ENCODE measurements around the gene NLK.
"Not testable (repeated sequence)": the region's sequence is repeated elsewhere in the genome, so short reads cannot be mapped to it uniquely, and the experiment has no call there.

NLK gene

DNA sequence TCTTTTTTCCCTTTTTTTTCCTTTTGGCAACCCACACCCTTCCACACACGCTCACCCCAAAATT is at the start of gene NLK:
TSS of gene NLK (plus strand) at position 21 of the 64 bp plus-strand sequence. CDS start 197 bp downstream, outside the sequence.
- H3K27ac ChIP-seq = peak within 1 kb of the TSS; percentile 57
- no peak for DNase-seq (ENCODE audit: low read depth, low spot score)

DNA sequence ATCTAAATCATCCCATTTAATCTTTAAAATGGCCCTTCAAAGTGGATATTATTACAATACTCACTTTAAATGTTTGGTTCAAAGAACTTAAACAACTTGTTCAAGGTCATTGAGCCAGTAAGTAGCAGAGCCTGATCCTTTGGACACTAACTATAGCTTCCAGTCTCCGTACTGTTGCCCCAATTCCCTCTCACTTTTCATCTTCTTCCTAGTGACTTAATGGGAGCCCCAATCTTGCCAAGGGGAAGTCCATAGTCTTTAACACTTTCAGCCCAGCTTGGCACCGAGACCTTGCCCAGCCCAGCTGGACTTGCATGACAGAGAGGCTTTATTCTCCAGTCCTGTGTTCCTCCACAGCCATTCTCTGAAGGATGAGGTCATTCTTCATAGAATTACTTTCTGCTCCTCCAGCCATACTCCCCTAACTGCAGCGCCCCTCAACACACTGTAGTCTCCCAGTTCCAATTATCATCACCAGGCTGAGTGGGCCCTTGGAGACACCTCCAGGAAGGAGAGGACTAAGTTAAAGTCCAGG is 49.2 kb upstream of the NLK start:
- no peak overlapping the region for H3K27ac ChIP-seq
- no peak for DNase-seq (ENCODE audit: low read depth, low spot score)

DNA sequence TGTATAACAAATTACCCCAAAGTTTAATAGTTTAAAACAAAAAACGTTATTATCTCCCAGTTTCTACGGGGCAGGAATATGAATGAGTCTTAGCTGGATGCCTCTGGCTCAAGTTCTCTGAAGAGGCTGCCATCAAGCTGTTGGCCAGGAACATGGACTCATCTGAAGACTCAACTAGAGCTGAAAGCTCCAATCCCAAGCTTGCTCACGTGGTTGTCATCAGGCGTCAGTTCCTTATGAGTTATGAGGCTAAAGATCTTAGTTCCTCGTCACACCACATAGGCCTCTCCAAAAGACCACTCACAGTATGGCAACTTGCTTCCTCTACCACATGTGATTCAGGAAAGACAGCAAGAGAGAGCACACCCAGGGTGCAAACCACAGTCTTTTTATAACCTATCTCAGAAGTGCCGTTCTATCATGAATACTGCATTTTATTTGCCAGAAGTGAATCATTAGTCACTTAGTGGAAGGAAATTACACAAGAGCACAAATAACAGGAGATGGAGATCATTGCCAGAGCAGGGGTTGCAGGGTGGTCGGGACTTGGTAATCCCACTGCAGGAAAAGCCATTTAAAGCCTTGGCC is 48.7 kb upstream of the NLK start:
- no peak overlapping the region for H3K27ac ChIP-seq
- DNase-seq (ENCODE audit: low read depth, low spot score) = no peak

DNA sequence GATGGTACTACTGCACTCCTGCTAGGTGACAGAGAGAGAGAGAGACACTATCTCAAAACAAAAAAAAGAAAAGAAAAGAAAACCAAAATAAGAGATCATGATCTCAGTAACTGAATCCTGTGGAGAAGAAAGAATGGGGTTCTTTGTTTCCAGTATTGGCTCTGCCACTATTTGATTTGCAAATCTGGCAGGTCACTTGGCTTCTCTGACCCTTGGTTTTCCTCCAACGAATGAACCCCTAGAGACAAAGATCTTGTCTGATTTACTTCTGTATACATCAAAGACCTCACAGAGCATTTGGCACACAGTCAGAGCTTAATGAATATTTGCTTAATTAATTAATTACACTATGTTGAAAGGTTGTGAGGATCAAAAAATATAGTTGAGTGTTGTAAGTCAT is 47.9 kb upstream of the NLK start:
- no peak for DNase-seq (ENCODE audit: low read depth, low spot score)
- no peak overlapping the region for H3K27ac ChIP-seq

DNA sequence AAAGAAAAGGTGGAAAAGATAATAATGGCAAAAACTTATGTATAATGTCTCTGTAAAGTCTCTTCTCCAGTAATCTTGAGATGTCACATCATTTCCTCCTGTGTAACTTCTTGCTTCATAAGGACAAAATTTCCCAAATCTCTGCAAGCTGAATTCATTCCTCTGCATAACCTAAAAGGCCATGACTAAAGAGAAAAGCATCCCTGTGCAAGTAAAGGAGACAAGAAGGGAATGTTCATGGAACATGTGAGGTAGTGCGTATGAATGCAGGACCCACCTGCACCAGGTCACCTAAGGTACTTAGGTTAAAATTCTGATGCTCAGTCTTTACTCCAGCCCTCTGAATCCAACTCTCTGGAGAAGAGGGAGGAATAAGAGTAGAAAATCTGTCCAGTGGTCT is 46.9 kb upstream of the NLK start:
- DNase-seq (ENCODE audit: low read depth, low spot score) = no peak
- H3K27ac ChIP-seq = no peak overlapping the region

DNA sequence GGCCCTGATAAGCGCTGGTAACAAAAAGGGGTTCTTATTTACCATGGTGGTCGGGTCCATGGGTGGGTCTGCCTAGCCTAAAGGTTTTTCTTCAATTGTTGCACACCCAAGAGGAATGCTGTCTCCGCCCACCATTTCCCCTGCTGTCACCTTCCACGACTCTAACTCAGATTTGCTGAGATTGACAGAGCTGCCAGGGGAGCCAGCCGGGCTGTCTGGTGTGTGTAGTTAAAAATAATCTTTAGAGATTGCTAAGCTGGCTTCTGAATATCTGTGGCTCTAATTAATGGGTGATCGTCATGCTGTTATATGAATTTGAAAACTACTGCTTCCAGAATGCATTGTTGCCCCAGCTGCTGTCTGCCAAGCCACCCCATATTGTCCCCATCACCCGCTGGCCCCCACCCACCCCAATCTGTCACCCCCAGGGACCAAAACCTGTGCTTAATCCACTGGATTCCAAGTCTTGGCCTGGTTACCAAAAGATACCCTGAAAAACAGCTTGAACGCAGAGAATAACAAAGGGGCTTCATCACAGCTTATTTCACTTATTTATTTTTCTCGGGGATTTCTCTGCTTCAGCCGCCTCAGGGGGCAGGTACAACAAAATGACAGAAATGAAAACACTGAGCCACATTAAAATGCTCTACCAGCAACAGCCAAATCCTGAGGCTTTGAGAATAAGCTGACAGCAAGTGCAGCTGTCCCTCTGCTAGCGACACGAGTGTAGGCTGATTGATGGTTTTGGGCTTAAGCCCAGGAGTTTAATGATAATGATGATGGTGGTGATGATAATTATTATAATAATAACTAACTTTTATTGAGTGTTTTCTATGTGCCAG is 46.1 kb upstream of the NLK start:
- H3K27ac ChIP-seq = no peak overlapping the region
- no peak for DNase-seq (ENCODE audit: low read depth, low spot score)

DNA sequence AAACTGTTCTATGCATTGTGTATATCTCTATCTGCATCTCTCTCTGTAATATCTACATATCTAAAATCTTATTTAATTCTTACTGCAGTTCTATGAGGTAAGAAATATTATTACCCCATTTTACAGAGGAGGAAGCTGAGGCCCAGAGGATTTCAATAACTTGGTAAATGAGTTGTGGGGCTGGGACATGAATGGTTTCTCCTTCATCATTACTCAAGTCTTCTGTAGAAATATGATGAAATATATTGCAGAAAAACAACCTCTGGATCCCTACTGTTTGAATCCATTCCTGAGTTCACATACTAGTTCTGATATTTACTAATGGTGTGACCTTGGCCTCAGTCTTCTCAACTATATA is 45.5 kb upstream of the NLK start:
- no peak for DNase-seq (ENCODE audit: low read depth, low spot score)
- no peak overlapping the region for H3K27ac ChIP-seq

DNA sequence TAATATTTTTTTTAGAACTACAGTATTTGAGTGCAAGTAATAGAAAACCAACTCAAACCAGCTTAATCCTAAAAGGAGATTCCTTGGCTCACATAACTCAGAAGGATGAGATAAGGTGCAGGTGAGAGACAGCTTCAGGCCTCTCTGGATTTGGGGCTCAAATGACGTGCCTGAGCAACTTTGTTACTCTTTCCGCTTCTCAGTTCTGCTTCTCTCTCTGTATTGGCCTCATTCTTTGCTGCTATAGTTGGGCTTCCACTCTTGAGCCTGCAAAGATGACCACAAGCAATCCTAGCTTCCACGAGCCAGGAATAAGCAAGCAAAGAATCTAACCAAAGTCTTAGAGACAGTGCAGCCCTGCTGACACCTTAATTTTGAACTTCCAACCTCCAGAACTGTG is 45.0 kb upstream of the NLK start:
- H3K27ac ChIP-seq = no peak overlapping the region
- DNase-seq (ENCODE audit: low read depth, low spot score) = no peak

DNA sequence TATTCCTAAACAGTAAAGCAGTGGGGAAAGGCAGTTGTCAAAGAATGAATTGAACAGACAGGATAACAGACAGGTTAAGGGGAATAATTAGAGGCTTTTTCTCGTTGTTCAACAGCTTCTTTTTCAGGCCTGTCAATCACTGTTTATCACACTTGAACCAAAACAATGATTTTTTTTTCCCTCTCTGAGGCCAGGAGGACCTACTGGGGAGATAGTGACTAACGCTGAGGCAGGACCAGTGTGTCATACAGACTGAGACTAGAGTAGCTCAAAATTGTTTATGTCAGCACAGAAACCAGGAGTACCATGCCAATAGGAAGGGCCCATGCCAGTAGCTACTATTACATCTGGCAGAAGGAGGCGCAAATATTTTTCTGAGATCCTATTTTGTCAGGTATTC is 41.3 kb upstream of the NLK start:
- no peak for DNase-seq (ENCODE audit: low read depth, low spot score)

DNA sequence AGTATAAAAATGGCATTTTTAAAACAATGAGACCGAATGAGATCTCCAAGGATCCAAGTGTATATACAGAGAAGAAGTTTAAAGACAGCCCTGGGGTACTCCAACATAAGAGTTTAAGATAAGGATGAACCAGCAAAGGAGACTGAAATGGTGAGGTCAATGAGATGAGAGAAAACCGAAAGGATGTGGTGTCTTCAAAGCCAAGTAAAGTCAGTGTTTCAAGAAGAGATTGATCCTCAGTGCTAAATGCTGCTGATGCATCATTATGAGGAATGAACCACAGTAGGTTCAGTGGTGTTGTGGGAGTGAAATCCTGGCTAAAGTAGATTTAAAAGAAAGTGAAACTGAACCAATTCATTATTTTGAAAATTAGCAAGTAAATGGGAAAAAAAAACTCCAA is 38.1 kb upstream of the NLK start:
- DNase-seq (ENCODE audit: low read depth, low spot score) = no peak
- H3K27ac ChIP-seq = no peak overlapping the region

More for the DNA sequence above, 41.3 kb upstream of the NLK start:
- H3K27ac ChIP-seq = no peak overlapping the region

DNA sequence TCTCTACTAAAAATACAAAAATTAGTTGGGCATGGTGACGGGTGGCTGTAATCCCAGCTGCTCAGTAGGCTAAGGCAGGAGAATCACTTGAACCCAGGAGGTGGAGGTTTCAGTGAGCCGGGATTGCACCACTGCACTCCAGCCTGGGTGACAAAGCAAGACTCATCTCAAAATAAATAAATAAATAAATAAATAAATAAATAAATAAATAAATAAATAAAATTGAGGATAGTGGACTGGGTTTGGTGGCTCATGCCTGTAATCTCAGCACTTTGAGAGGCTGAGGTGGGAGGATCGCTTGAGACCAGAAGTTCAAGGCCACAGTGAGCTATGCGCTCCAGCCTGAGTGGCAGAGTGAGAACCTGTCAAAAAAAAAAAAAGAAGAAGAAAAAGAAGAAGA is 34.6 kb upstream of the NLK start:
- DNase-seq (ENCODE audit: low read depth, low spot score); H3K27ac ChIP-seq: not testable (repeated sequence)

DNA sequence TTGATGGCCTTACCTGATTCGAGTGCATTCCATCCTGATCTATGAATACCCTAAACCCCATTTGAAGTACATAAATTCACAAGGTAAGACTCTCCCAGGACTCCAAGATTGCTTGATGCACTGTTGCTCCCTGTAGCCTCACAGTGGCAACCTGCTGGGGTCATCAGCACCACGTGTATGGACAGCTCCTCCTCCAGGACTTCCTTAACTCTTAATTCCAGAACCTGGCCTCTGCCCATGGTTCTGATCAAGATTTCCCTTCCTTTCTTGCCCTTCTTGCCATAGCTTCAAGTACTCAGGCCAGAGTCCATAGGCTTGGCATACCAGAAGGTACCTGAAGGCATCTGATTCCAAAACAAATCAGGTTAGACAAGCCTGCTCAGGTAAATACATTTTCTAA is 34.0 kb upstream of the NLK start:
- no peak for DNase-seq (ENCODE audit: low read depth, low spot score)
- no peak overlapping the region for H3K27ac ChIP-seq

DNA sequence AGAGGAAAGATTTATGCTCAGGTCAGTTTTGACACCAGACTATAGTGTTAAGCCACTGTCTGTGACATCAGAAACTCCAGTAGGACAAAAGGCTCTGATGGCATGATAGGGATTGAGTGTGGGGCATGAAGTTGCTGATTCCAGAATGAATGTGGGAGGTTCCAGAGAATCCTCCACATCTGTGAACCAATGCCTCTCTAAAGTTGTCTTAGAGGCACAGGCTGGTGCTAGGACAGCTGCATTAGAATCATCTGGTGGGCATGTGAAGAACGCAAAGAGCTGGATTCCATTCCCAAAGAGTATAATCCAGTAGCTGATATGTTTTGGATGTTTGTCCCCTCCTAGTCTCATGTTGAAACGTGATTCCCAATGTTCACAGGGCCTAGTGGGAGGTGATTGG is 32.1 kb upstream of the NLK start:
- no peak for DNase-seq (ENCODE audit: low read depth, low spot score)
- H3K27ac ChIP-seq = no peak overlapping the region

DNA sequence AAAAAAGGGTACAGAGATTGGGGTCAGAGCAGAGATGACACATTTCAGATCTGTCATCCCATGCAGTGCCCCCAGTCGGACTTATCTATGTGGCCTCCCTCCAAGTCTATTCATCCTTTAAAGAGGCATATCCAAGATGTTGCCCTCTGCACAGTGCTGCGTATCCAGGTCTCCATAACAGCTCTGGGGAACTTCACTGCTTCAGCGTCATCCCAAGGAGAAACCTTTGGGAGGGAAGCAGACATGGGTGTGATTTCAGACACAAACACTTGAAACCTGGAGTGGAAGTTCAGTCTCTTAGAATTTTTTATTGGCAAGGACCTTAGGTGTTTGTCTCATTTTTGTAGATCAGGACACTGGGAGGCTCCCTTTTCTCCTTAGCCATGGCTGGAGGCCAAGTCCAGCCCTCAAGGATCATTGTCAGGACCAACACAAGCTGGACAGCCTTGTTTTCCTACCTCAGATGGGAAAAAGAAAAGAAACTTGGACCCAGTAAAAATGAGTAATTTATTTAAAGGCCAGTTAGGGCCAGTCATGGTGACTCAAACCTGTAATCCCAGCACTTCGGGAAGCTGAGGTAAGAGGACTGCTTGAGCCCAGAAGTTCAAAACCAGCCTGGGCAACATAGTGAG is 23.9 kb upstream of the NLK start:
- DNase-seq (ENCODE audit: low read depth, low spot score) = no peak
- no peak overlapping the region for H3K27ac ChIP-seq

DNA sequence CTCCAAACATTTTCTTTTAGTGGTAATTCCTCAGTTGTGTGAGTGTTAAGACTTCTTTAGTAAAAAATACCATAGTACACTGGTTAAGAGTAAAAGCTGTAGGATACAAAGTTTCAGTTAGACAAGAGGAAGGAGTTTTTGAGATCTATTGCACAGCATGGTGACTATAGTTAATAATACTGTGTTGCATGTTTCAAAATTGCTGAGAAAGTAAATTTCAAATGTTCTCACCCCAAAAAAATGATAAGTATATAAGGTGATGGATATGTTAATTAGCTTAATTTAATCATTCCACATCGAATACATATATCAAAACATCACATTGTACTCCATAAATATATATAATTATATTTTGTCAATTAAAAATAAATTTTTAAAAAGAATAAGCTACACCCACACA is 22.0 kb upstream of the NLK start:
- no peak for DNase-seq (ENCODE audit: low read depth, low spot score)
- no peak overlapping the region for H3K27ac ChIP-seq

DNA sequence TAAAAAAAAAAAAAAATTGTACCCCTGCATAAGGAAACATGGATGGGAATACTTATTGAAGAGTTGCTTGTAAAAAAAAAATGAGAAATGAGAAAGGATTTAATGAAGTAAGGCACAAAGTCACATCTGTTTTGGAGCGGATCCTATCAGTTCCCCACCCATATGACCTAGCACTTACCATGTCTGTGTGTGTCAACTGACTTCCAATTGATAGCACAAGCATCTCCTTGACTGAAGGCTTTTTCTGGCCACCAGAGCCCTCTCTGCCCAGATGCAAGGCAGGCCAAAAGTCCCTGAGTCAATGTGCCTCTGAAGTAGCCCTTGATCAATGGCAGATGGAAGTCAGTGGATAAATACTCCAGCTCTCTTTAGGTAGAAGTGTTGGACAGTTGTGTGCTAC is 13.4 kb upstream of the NLK start:
- DNase-seq (ENCODE audit: low read depth, low spot score) = no peak
- H3K27ac ChIP-seq = no peak overlapping the region

DNA sequence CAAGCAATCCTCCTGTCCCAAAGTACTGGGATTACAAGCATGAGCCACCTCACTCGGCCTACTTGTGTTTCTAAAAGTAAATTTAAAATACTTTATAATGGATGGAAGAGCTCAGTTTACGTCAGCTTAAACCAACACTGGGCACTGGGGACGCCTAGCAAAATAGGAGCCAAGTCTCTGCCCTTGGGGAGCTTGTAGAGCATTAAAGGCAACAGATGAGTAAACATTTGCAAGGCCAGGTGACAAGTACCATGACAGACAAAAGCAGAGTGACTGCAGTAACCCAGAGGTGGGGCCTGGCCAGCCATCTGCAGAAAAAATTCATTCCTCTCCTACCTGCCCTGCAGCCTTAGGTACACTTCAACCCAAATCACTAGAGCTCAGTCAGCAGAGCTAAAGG is 12.1 kb upstream of the NLK start:
- DNase-seq (ENCODE audit: low read depth, low spot score) = no peak

DNA sequence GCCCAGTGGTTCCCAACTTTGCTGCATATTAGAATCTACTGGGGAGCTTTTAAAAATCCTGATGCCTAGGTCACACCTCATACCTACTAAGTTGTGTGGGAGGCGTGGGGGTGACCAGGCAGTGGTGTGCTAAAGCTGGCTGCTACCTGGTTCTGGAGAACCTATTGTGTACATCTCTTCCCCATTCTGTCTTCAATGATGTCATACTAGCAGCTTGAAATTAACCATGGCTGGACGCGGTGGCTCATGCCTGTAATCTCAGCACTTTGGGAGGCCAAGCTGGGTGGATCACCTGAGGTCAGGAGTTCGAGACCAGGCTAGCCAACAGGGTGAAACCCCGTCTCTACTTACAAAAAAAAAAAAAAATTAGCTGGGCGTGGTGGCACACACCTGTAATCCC is 11.3 kb upstream of the NLK start:
- no peak for DNase-seq (ENCODE audit: low read depth, low spot score)
- no peak overlapping the region for H3K27ac ChIP-seq

More for the DNA sequence above, 12.1 kb upstream of the NLK start:
- no peak overlapping the region for H3K27ac ChIP-seq

DNA sequence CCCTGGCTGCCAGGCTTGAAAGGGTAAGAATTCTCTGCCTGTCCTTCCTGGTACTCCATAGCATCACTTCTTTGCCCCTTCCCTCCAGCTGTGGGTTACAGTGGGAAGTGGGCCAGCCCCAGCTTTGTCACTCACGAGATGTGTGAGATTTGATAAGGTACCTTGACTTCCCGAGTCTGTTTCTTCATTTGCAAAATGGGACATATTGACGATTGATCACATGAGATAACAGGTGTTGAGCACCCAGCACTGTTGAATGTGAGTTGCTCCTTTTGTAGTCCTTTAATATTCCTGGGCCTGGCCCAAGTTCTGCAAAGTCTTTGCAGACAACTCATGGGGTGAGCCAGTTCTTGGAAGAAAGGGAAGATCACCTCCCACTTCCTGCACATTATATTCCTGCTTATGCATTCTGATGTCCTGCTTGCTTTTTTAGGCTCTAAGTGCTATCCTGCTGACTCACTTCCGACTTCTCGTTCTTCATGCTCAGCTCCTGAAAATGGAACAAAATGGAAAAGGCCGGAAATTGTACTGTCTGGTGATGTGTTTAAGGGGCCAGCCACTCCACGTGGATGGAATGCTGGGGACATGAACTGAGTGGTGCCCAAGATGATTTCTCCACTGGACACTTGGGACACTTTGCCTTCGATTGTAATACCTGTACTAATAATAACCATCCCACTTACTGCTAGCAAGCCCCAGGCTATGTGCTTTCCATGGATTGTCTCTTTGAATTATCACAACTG is 8.3 kb upstream of the NLK start:
- peak overlapping the region; percentile 89 for H3K27ac ChIP-seq
- peak; percentile 27 for DNase-seq (ENCODE audit: low read depth, low spot score)

DNA sequence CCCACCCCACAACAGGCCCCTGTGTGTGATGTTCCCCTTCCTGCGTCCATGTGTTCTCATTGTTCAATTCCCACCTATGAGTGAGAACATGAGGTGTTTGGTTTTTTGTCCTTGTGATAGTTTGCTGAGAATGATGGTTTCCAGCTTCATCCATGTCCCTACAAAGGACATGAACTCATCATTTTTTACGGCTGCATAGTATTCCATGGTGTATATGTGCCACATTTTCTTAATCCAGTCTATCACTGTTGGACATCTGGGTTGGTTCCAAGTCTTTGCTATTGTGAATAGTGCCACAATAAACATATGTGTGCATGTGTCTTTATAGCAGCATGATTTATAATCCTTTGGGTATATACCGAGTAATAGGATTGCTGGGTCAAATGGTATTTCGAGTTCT is 7.0 kb upstream of the NLK start:
- not testable (repeated sequence) for DNase-seq (ENCODE audit: low read depth, low spot score); H3K27ac ChIP-seq

DNA sequence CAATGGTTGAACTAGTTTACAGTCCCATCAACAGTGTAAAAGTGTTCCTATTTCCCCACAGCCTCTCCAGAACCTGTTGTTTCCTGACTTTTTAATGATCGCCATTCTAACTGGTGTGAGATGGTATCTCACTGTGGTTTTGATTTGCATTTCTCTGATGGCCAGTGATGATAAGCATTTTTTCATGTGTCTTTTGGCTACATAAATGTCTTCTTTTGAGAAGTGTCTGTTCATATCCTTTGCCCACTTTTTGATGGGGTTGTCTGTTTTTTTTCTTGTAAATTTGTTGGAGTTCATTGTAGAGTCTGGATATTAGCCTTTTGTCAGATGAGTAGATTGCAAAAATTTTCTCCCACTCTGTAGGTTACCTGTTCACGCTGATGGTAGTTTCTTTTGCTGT is 6.6 kb upstream of the NLK start:
- not testable (repeated sequence) for DNase-seq (ENCODE audit: low read depth, low spot score); H3K27ac ChIP-seq
